Transverse colon (tissue), 3 donors: ENCODE data around the gene HDAC3.

ENCODE experiments used
- EP300 ChIP-seq: sonication (generic); formaldehyde crosslinking; IDR thresholded peaks from one replicate; pipeline ENCODE4 v1.6.1; 2017; ENCODE audit warnings: antibody characterized with exemption, low read depth
- TF ChIP-seq, protein P1 (sequence below), 5 experiments: fragments of 200-600 bp in 3 of 5; fragments of 450-650 bp in 2 of 5; sonication (generic) in 3 of 5; IDR thresholded peaks; 1 replicate in 2 of 5; 2 replicates in 3 of 5; pipeline ENCODE4 v1.5.1; 2016 to 2017; ENCODE audit warnings: antibody characterized with exemption in 5 of 5, inconsistent platforms in 3 of 5, mild to moderate bottlenecking in 2 of 5, moderate library complexity in 1 of 5

DNA sequence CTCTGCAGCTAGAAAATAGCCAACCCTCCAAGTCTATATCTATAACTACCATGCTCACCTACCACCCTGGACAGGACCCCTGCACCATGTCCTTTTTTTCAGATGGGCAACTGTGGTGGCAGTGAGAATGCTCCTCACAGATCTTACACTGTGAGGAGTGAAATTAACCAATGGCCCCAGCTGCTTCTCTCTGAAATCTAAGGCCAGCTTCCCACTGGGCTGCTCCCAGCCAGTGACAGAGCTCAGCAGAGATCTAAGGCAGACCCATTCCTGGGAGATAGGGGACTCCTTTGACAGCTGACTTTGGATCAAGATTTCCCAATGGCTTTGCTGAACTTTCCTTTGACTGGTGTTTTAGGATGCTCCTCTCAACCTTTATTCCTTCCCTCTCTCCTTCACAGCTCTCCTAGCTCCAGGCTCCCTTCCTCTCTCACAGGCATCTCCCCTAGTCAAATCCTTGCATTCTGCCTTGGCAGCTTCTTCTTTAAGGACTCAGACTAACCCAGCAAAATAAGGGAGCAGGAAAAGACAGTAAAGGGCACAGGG is 47.0 kb upstream of the HDAC3 start:
- TF ChIP-seq, protein P1, sequence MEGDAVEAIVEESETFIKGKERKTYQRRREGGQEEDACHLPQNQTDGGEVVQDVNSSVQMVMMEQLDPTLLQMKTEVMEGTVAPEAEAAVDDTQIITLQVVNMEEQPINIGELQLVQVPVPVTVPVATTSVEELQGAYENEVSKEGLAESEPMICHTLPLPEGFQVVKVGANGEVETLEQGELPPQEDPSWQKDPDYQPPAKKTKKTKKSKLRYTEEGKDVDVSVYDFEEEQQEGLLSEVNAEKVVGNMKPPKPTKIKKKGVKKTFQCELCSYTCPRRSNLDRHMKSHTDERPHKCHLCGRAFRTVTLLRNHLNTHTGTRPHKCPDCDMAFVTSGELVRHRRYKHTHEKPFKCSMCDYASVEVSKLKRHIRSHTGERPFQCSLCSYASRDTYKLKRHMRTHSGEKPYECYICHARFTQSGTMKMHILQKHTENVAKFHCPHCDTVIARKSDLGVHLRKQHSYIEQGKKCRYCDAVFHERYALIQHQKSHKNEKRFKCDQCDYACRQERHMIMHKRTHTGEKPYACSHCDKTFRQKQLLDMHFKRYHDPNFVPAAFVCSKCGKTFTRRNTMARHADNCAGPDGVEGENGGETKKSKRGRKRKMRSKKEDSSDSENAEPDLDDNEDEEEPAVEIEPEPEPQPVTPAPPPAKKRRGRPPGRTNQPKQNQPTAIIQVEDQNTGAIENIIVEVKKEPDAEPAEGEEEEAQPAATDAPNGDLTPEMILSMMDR (IDR thresholded peaks at IDR 0.05) = no peak
- no peak for TF ChIP-seq EP300
